H9 (cell line): ENCODE results near the gene FOXR1. TPM values are rescaled to one million over a fixed set of nuclear protein-coding genes. Genes with fewer than 3 reads are reported as not detected.

Experiments
- DNase-seq: peaks from one replicate; pipeline ENCODE4 v3.0.0-alpha.2; 2017
- H2AFZ ChIP-seq: one replicate; pipeline ENCODE4 v1.6.1; 2013; ENCODE audit warnings: mild to moderate bottlenecking, low read length, control low read depth, moderate library complexity
- H2AK5ac ChIP-seq: 2 replicates; pipeline ENCODE4 v1.6.1; 2013; ENCODE audit warnings: low read length, control low read depth, mixed read lengths; ENCODE audit not compliant: insufficient read length
- H2BK120ac ChIP-seq: one replicate; pipeline ENCODE4 v1.6.1; 2013; ENCODE audit warnings: low read depth, mild to moderate bottlenecking, low read length, control low read depth, inconsistent platforms; ENCODE audit not compliant: poor library complexity, severe bottlenecking
- H2BK12ac ChIP-seq: 2 replicates; pipeline ENCODE4 v1.6.1; 2013; ENCODE audit warnings: low read length, control low read depth, mixed read lengths, low read depth; ENCODE audit not compliant: insufficient read length
- H2BK15ac ChIP-seq: 2 replicates; pipeline ENCODE4 v1.6.1; 2013; ENCODE audit warnings: low read depth, low read length, control low read depth
- H2BK20ac ChIP-seq: one replicate; pipeline ENCODE4 v1.6.1; 2013; ENCODE audit warnings: low read depth, mild to moderate bottlenecking, low read length, control low read depth, inconsistent platforms; ENCODE audit not compliant: poor library complexity, severe bottlenecking
- H2BK5ac ChIP-seq: 2 replicates; pipeline ENCODE4 v1.6.1; 2013; ENCODE audit warnings: low read length, control low read depth, mixed read lengths; ENCODE audit not compliant: insufficient read length
- H3K14ac ChIP-seq: 2 replicates; pipeline ENCODE4 v1.6.1; 2013; ENCODE audit warnings: low read length, control low read depth; ENCODE audit not compliant: insufficient read depth
- H3K18ac ChIP-seq: 2 replicates; pipeline ENCODE4 v1.6.1; 2013; ENCODE audit warnings: low read depth, mild to moderate bottlenecking, mixed read lengths, low read length, control low read depth; ENCODE audit not compliant: insufficient read length
- H3K23ac ChIP-seq: 2 replicates; pipeline ENCODE4 v1.6.1; 2013; ENCODE audit warnings: low read length, control low read depth, mixed read lengths, low read depth; ENCODE audit not compliant: insufficient read length
- H3K23me2 ChIP-seq: 2 replicates; pipeline ENCODE4 v1.6.1; 2013; ENCODE audit warnings: low read depth, mild to moderate bottlenecking, mixed read lengths, low read length, control low read depth; ENCODE audit not compliant: insufficient read length, poor library complexity, severe bottlenecking
- H3K27ac ChIP-seq: 2 replicates; pipeline ENCODE4 v1.5.1; 2013; ENCODE audit warnings: low read length, control low read depth, mixed read lengths, low read depth; ENCODE audit not compliant: insufficient read length
- H3K27me3 ChIP-seq: 2 replicates; pipeline ENCODE4 v1.6.1; 2013; ENCODE audit warnings: low read length, control low read depth, inconsistent platforms; ENCODE audit not compliant: insufficient read depth
- H3K4ac ChIP-seq: 2 replicates; pipeline ENCODE4 v1.6.1; 2013; ENCODE audit warnings: low read depth, mild to moderate bottlenecking, control low read depth, inconsistent platforms, low read length, moderate library complexity
- H3K4me1 ChIP-seq: 2 replicates; pipeline ENCODE4 v1.6.1; 2013; ENCODE audit warnings: low read length, control low read depth, inconsistent platforms; ENCODE audit not compliant: insufficient read depth
- H3K4me2 ChIP-seq: 2 replicates; pipeline ENCODE4 v1.6.1; 2013; ENCODE audit warnings: low read length, control low read depth, mixed read lengths; ENCODE audit not compliant: insufficient read length, insufficient read depth
- H3K56ac ChIP-seq: 2 replicates; pipeline ENCODE4 v1.6.1; 2013; ENCODE audit warnings: low read depth, mild to moderate bottlenecking, mixed read lengths, low read length, control low read depth; ENCODE audit not compliant: insufficient read length
- H3K79me1 ChIP-seq: 2 replicates; pipeline ENCODE4 v1.6.1; 2013; ENCODE audit warnings: low read depth, mild to moderate bottlenecking, moderate library complexity, low read length, control low read depth, inconsistent platforms; ENCODE audit not compliant: insufficient read depth, poor library complexity, severe bottlenecking
- H3K79me2 ChIP-seq: 2 replicates; pipeline ENCODE4 v1.6.1; 2013; ENCODE audit warnings: low read length, control low read depth, inconsistent platforms; ENCODE audit not compliant: insufficient read depth
- H3K9ac ChIP-seq: 2 replicates; pipeline ENCODE4 v1.6.1; 2013; ENCODE audit warnings: low read length, control low read depth, mixed read lengths; ENCODE audit not compliant: insufficient read length; ENCODE audit errors: extremely low read depth
- H3K9me3 ChIP-seq: one replicate; pipeline ENCODE4 v1.6.1; 2013; ENCODE audit warnings: low read depth, low read length, inconsistent platforms; ENCODE audit not compliant: control insufficient read depth
- H3T11ph ChIP-seq: one replicate; pipeline ENCODE4 v1.6.1; 2013; ENCODE audit warnings: mild to moderate bottlenecking, low read length, control low read depth, inconsistent platforms
- H4K20me1 ChIP-seq: one replicate; pipeline ENCODE4 v1.6.1; 2013; ENCODE audit not compliant: control insufficient read depth, insufficient read length, insufficient read depth
- H4K5ac ChIP-seq: 2 replicates; pipeline ENCODE4 v1.6.1; 2013; ENCODE audit warnings: low read depth, mild to moderate bottlenecking, mixed read lengths, low read length, control low read depth; ENCODE audit not compliant: insufficient read length
- H4K8ac ChIP-seq: replicated peaks from 2 replicates; pipeline ENCODE4 v1.6.1; 2013; ENCODE audit warnings: low read length, control low read depth, mixed read lengths, low read depth; ENCODE audit not compliant: insufficient read length
- H4K91ac ChIP-seq: 2 replicates; pipeline ENCODE4 v1.6.1; 2013; ENCODE audit warnings: low read depth, mild to moderate bottlenecking, moderate library complexity, mixed read lengths, low read length, control low read depth; ENCODE audit not compliant: insufficient read length
- H3K27ac Mint-ChIP-seq, 3 experiments: 2 replicates in 2 of 3; 3 replicates in 1 of 3; pipeline ENCODE4 v1.8.0; 2020 to 2021; ENCODE audit warnings: mixed read lengths in 3 of 3, mild to moderate bottlenecking in 1 of 3, moderate library complexity in 1 of 3
- H3K27me3 Mint-ChIP-seq: 2 replicates; pipeline ENCODE4 v1.8.0; 2021; ENCODE audit warnings: low read depth, mild to moderate bottlenecking, moderate library complexity, mixed read lengths
- H3K36me3 Mint-ChIP-seq, 3 experiments: 2 replicates in 2 of 3; 3 replicates in 1 of 3; pipeline ENCODE4 v1.8.0; 2020 to 2021; ENCODE audit warnings: low read depth in 3 of 3, mixed read lengths in 3 of 3; ENCODE audit not compliant: insufficient read depth in 1 of 3
- H3K4me1 Mint-ChIP-seq, 2 experiments: 2 replicates each; pipeline ENCODE4 v1.8.0; 2020; ENCODE audit warnings: mixed read lengths in 2 of 2
- H3K4me3 Mint-ChIP-seq, 2 experiments: 2 replicates in 1 of 2; 3 replicates in 1 of 2; pipeline ENCODE4 v1.8.0; 2020 to 2021; ENCODE audit warnings: mild to moderate bottlenecking in 2 of 2, mixed read lengths in 2 of 2, moderate library complexity in 1 of 2
- H3K9me3 Mint-ChIP-seq, 2 experiments: 2 replicates in 1 of 2; 3 replicates in 1 of 2; pipeline ENCODE4 v1.8.0; 2020; ENCODE audit warnings: mild to moderate bottlenecking in 2 of 2, mixed read lengths in 2 of 2, moderate library complexity in 1 of 2
- WGBS: extraction: QIAGEN DNeasy Blood & Tissue Kit; methylation state at CpG from one replicate; pipeline ENCODE4 v1.1.7; 2013; ENCODE audit warnings: missing lambda C conversion rate, low lambda C conversion rate, mixed read lengths; ENCODE audit not compliant: insufficient read length; ENCODE audit errors: extremely low coverage; 5-methylcytosine and 5-hydroxymethylcytosine counted together
- microRNA-seq: library from miRNA; unstranded; fragments of <30 nt; microRNA quantifications from one replicate; pipeline ENCODE4, GENCODE V29; 2020; ENCODE audit warnings: borderline microRNAs expressed
- total RNA-seq: library from RNA; stranded (reverse); gene quantifications from 2 replicates; pipeline ENCODE4 v1.2.1, GENCODE V29; 2021
- TF ChIP-seq, protein P1 (sequence below): fragments of 200-600 bp; sonication (generic); conservative IDR thresholded peaks from 3 replicates; pipeline ENCODE4 v1.8.0; 2021; ENCODE audit warnings: antibody characterized with exemption, mild to moderate bottlenecking

FOXR1 gene
- total RNA-seq, 1 experiment from 2014 or later: not detected

- H3K27ac ChIP-seq: no peak within 1 kb of the TSS
Measured at GRCh38 chr11:119030329-119031047, 58.9 kb downstream of the FOXR1 start, which contains the start of gene SLC37A4. Gene SLC37A4 (minus strand): TSS chr11:119030877.

More at GRCh38 chr11:119030329-119031047, 58.9 kb downstream of the FOXR1 start, which contains the start of gene SLC37A4:
- Histone ChIP-seq H3K18ac (peak within 1 kb of the TSS; percentile 86), H2BK15ac (no peak within 1 kb of the TSS), H4K5ac (no peak within 1 kb of the TSS), H3K27me3 (no peaks in the 10 kb centered on the region), H2BK20ac (no peak within 1 kb of the TSS), H2AK5ac (no peak within 1 kb of the TSS), H3K9me3 (no peaks in the 10 kb centered on the region), H3K79me1 (peaks cover 3% of the 10 kb centered on the region), H2BK120ac (no peak within 1 kb of the TSS), H3K23ac (no peak within 1 kb of the TSS), H3K14ac (peak within 1 kb of the TSS; percentile 92), H4K20me1 (no peaks in the 10 kb centered on the region), H4K91ac (no peak within 1 kb of the TSS), H3K56ac (no peak within 1 kb of the TSS), H4K8ac (no peak within 1 kb of the TSS), H2BK12ac (no peak within 1 kb of the TSS), H3T11ph (no peak within 1 kb of the TSS), H3K4ac (no peak within 1 kb of the TSS), H3K4me2 (peak within 1 kb of the TSS; percentile 47), H3K9ac (peak within 1 kb of the TSS; percentile 80), H2AFZ (no peak within 1 kb of the TSS), H3K4me1 (peaks cover 8% of the 10 kb centered on the region; the same call in 1 of the 2 replicates), H3K79me2 (no peaks in the 10 kb centered on the region), H3K23me2 (peaks cover 14% of the 10 kb centered on the region), H2BK5ac (no peak within 1 kb of the TSS)
- Mint-ChIP-seq H3K36me3 (peaks cover 17 to 34% (median 32%) of the 10 kb centered on the region in 3 experiments), H3K27ac (peak within 1 kb of the TSS; percentile 30 to 96 (median 52); a peak in 5 of 7 replicates), H3K27me3 (no peaks in the 10 kb centered on the region; the same call in 1 of the 2 replicates), H3K4me1 (peaks cover 18 to 20% of the 10 kb centered on the region in 2 experiments), H3K4me3 (peak within 1 kb of the TSS; percentile 79 to 83), H3K9me3 (no peaks in the 10 kb centered on the region)
- WGBS: no CpG with 5 or more reads among the region's 67 CpGs
- peak; percentile 99 for DNase-seq
- TF ChIP-seq, protein P1, sequence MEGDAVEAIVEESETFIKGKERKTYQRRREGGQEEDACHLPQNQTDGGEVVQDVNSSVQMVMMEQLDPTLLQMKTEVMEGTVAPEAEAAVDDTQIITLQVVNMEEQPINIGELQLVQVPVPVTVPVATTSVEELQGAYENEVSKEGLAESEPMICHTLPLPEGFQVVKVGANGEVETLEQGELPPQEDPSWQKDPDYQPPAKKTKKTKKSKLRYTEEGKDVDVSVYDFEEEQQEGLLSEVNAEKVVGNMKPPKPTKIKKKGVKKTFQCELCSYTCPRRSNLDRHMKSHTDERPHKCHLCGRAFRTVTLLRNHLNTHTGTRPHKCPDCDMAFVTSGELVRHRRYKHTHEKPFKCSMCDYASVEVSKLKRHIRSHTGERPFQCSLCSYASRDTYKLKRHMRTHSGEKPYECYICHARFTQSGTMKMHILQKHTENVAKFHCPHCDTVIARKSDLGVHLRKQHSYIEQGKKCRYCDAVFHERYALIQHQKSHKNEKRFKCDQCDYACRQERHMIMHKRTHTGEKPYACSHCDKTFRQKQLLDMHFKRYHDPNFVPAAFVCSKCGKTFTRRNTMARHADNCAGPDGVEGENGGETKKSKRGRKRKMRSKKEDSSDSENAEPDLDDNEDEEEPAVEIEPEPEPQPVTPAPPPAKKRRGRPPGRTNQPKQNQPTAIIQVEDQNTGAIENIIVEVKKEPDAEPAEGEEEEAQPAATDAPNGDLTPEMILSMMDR: no peak; the same call in 1 of the 3 replicates

Small RNA genes lying within 50 kb of the gene (microRNA-seq; reads per million reads assigned to microRNA genes)
- not detected for gene MIR3656

Other genes starting within 250 kb of the FOXR1 start
- gene DDX6, start 180.6 kb upstream of the FOXR1 start, total RNA-seq: 221 and 222 TPM in 2 replicates
- gene CXCR5, start 87.9 kb upstream of the FOXR1 start, total RNA-seq: 0.07 and 0.11 TPM in 2 replicates
- 74.9 and 78.4 TPM in 2 replicates for gene BCL9L, start 45.8 kb upstream of the FOXR1 start, total RNA-seq
- 0.24 and 0.33 TPM in 2 replicates for gene UPK2, start 15.5 kb upstream of the FOXR1 start, total RNA-seq
- gene CENATAC, start 26.4 kb downstream of the FOXR1 start, total RNA-seq: 51.2 and 55.2 TPM in 2 replicates
- gene RPS25, start 46.6 kb downstream of the FOXR1 start, total RNA-seq: 1,450 and 1,453 TPM in 2 replicates
- 82.8 TPM in 2 replicates for gene TRAPPC4, start 47.0 kb downstream of the FOXR1 start, total RNA-seq
- gene SLC37A4, start 59.1 kb downstream of the FOXR1 start, total RNA-seq: 41.0 and 42.0 TPM in 2 replicates
- 228 and 234 TPM in 2 replicates for gene HYOU1, start 85.4 kb downstream of the FOXR1 start, total RNA-seq
- gene VPS11, start 96.1 kb downstream of the FOXR1 start, total RNA-seq: 17.5 and 18.6 TPM in 2 replicates
- 57.2 and 57.7 TPM in 2 replicates for gene HMBS, start 113.1 kb downstream of the FOXR1 start, total RNA-seq
- gene DPAGT1, start 130.1 kb downstream of the FOXR1 start, total RNA-seq: 43.6 and 44.5 TPM in 2 replicates
- gene C2CD2L, start 135.6 kb downstream of the FOXR1 start, total RNA-seq: 5.5 and 5.6 TPM in 2 replicates
- gene HINFP, start 149.8 kb downstream of the FOXR1 start, total RNA-seq: 42.1 and 42.4 TPM in 2 replicates
- 0.68 and 1.2 TPM in 2 replicates for gene ABCG4, start 177.3 kb downstream of the FOXR1 start, total RNA-seq
- 17.2 and 18.2 TPM in 2 replicates for gene NLRX1, start 197.0 kb downstream of the FOXR1 start, total RNA-seq
- 0.39 TPM in 1 of 2 replicates, not detected in the other for gene NHERF4, start 213.7 kb downstream of the FOXR1 start, total RNA-seq
- 52.1 and 56.4 TPM in 2 replicates for gene CBL, start 234.6 kb downstream of the FOXR1 start, total RNA-seq